IMR-90 (cell line): ENCODE measurements around the gene TUBA3E. TPM values are rescaled to one million over a fixed set of nuclear protein-coding genes. Genes with fewer than 3 reads are reported as not detected.

ENCODE experiments used
- ATAC-seq: fragments of 200-7000 bp; cut with Tn5 transposase; 2 replicates; pipeline ENCODE4 v1.9.1; 2020; ENCODE audit warnings: low read depth, mild to moderate bottlenecking, moderate library complexity
- BruUV-seq: library from RNA; stranded (reverse); fragments of 400-500 nt; replicated peaks from 2 replicates; lab custom pipeline; 2021; lab: Mats Ljungman, UMichigan
- CTCF ChIA-PET: fragments of 300-600 bp; formaldehyde crosslinking; extraction: SDS; loops from one replicate; lab custom pipeline; 2021; ENCODE audit warnings: antibody characterized with exemption; lab: Yijun Ruan, JAX
- POLR2A ChIA-PET: fragments of 300-600 bp; sonication (Branson Sonifier 250); formaldehyde crosslinking; loops from one replicate; lab custom pipeline; 2022; ENCODE audit warnings: antibody characterized with exemption; ENCODE audit not compliant: unreplicated experiment; lab: Charles Lee
- DNase-seq: peaks from one replicate; pipeline ENCODE4 v3.0.0; 2013
- H2AFZ ChIP-seq: replicated peaks from 2 replicates; pipeline ENCODE3; 2013; ENCODE audit warnings: low read length, mild to moderate bottlenecking; ENCODE audit not compliant: poor library complexity
- H2AK5ac ChIP-seq: 2 replicates; pipeline ENCODE4 v1.6.1; 2013; ENCODE audit warnings: low read depth, low read length, inconsistent platforms
- H2AK9ac ChIP-seq: replicated peaks from 2 replicates; pipeline ENCODE3; 2013; ENCODE audit warnings: mild to moderate bottlenecking, low read depth, low read length, moderate library complexity; ENCODE audit not compliant: poor library complexity
- H2BK120ac ChIP-seq: 2 replicates; pipeline ENCODE4 v1.6.1; 2013; ENCODE audit warnings: low read depth, low read length, inconsistent platforms
- H2BK15ac ChIP-seq: 3 replicates; pipeline ENCODE4 v1.6.1; 2013; ENCODE audit warnings: low read depth, low read length, inconsistent platforms
- H2BK20ac ChIP-seq: 2 replicates; pipeline ENCODE4 v1.6.1; 2013; ENCODE audit warnings: low read depth, mild to moderate bottlenecking, inconsistent platforms, low read length, moderate library complexity
- H2BK5ac ChIP-seq: 2 replicates; pipeline ENCODE4 v1.6.1; 2013; ENCODE audit warnings: mild to moderate bottlenecking, low read depth, low read length, inconsistent platforms; ENCODE audit not compliant: poor library complexity, severe bottlenecking
- H3K14ac ChIP-seq: replicated peaks from 2 replicates; pipeline ENCODE4 v1.6.1; 2013; ENCODE audit warnings: low read depth, low read length, inconsistent platforms
- H3K18ac ChIP-seq: 2 replicates; pipeline ENCODE4 v1.6.1; 2013; ENCODE audit warnings: low read depth, low read length, control low read depth
- H3K23ac ChIP-seq: 2 replicates; pipeline ENCODE4 v1.6.1; 2013; ENCODE audit warnings: low read depth, low read length, inconsistent platforms
- H3K27ac ChIP-seq: 2 replicates; pipeline ENCODE4 v1.5.1; 2013; ENCODE audit warnings: mild to moderate bottlenecking, control low read depth, low read length; ENCODE audit not compliant: insufficient read depth
- H3K27me3 ChIP-seq: 2 replicates; pipeline ENCODE4 v1.6.1; 2013; ENCODE audit warnings: low read length; ENCODE audit not compliant: control insufficient read depth, insufficient read depth
- H3K36me3 ChIP-seq: 2 replicates; pipeline ENCODE4 v1.6.1; 2013; ENCODE audit warnings: low read length, mixed read lengths; ENCODE audit not compliant: control insufficient read depth, insufficient read depth
- H3K4ac ChIP-seq: 2 replicates; pipeline ENCODE4 v1.6.1; 2013; ENCODE audit warnings: low read depth, low read length, inconsistent platforms
- H3K4me1 ChIP-seq: 2 replicates; pipeline ENCODE4 v1.6.1; 2013; ENCODE audit warnings: low read length, mixed read lengths; ENCODE audit not compliant: control insufficient read depth, insufficient read depth
- H3K4me2 ChIP-seq: 2 replicates; pipeline ENCODE4 v1.6.1; 2013; ENCODE audit warnings: low read depth, mild to moderate bottlenecking, control low read depth, low read length, moderate library complexity
- H3K4me3 ChIP-seq: 2 replicates; pipeline ENCODE4 v1.5.1; 2013; ENCODE audit warnings: low read depth, mild to moderate bottlenecking, control low read depth, low read length, moderate library complexity; ENCODE audit not compliant: insufficient read depth
- H3K56ac ChIP-seq: 2 replicates; pipeline ENCODE4 v1.6.1; 2013; ENCODE audit warnings: low read length, inconsistent platforms; ENCODE audit not compliant: insufficient read depth; ENCODE audit errors: extremely low read depth
- H3K79me1 ChIP-seq, 2 experiments: 2 replicates each; pipeline ENCODE4 v1.6.1; 2013; ENCODE audit warnings: low read length in 2 of 2, inconsistent platforms in 1 of 2, low read depth in 1 of 2
- H3K9ac ChIP-seq: 2 replicates; pipeline ENCODE4 v1.6.1; 2013; ENCODE audit warnings: low read depth, low read length, control low read depth
- H3K9me1 ChIP-seq: 2 replicates; pipeline ENCODE4 v1.6.1; 2013; ENCODE audit warnings: low read length, inconsistent platforms; ENCODE audit not compliant: insufficient read depth
- H3K9me3 ChIP-seq: 2 replicates; pipeline ENCODE4 v1.6.1; 2013; ENCODE audit warnings: low read length; ENCODE audit not compliant: control insufficient read depth, insufficient read depth
- H4K20me1 ChIP-seq: 2 replicates; pipeline ENCODE4 v1.6.1; 2013; ENCODE audit warnings: low read length, inconsistent platforms; ENCODE audit not compliant: insufficient read depth
- H4K5ac ChIP-seq: 2 replicates; pipeline ENCODE4 v1.6.1; 2013; ENCODE audit warnings: mild to moderate bottlenecking, low read depth, low read length, control low read depth
- H4K8ac ChIP-seq, 2 experiments: 2 replicates each; pipeline ENCODE4 v1.6.1; 2013; ENCODE audit warnings: low read depth in 2 of 2, low read length in 2 of 2, control low read depth in 1 of 2, inconsistent platforms in 1 of 2
- H4K91ac ChIP-seq: 2 replicates; pipeline ENCODE4 v1.6.1; 2013; ENCODE audit warnings: low read depth, low read length, inconsistent platforms; ENCODE audit not compliant: insufficient read depth
- BHLHE40 ChIP-seq: fragments of 150-350 bp; IDR thresholded peaks from 2 replicates; pipeline ENCODE4 v1.6.1; 2016; ENCODE audit warnings: mild to moderate bottlenecking, low read depth, low read length
- CEBPB ChIP-seq: IDR thresholded peaks from 2 replicates; pipeline ENCODE4 v1.6.1; 2012; ENCODE audit warnings: low read depth, low read length, improper control_type of control experiment
- CHD1 ChIP-seq: IDR thresholded peaks from 2 replicates; pipeline ENCODE4 v1.6.1; 2012; ENCODE audit warnings: low read depth, low read length, improper control_type of control experiment
- FOS ChIP-seq: fragments of 150-350 bp; IDR thresholded peaks from 2 replicates; pipeline ENCODE4 v1.6.1; 2016; ENCODE audit warnings: low read depth, low read length
- MAFK ChIP-seq: IDR thresholded peaks from 2 replicates; pipeline ENCODE4 v1.6.1; 2012; ENCODE audit warnings: low read depth, low read length, improper control_type of control experiment
- MAZ ChIP-seq: IDR thresholded peaks from 2 replicates; pipeline ENCODE4 v1.6.1; 2012; ENCODE audit warnings: low read depth, mild to moderate bottlenecking, low read length, improper control_type of control experiment, moderate library complexity, borderline replicate concordance
- MXI1 ChIP-seq: IDR thresholded peaks from 2 replicates; pipeline ENCODE4 v1.6.1; 2012; ENCODE audit warnings: low read depth, mild to moderate bottlenecking, low read length, moderate library complexity, borderline replicate concordance
- NFE2L2 ChIP-seq: fragments of 150-350 bp; IDR thresholded peaks from 2 replicates; pipeline ENCODE4 v1.6.1; 2016; ENCODE audit warnings: low read depth, mild to moderate bottlenecking, low read length
- POLR2A ChIP-seq: IDR thresholded peaks from 2 replicates; pipeline ENCODE4 v1.6.1; 2012; ENCODE audit warnings: mild to moderate bottlenecking, low read depth, low read length
- RAD21 ChIP-seq: IDR thresholded peaks from 2 replicates; pipeline ENCODE4 v1.6.1; 2012; ENCODE audit warnings: low read length, improper control_type of control experiment
- RCOR1 ChIP-seq: IDR thresholded peaks from 2 replicates; pipeline ENCODE4 v1.6.1; 2012; ENCODE audit warnings: mild to moderate bottlenecking, low read length, improper control_type of control experiment; ENCODE audit not compliant: insufficient replicate concordance
- RFX5 ChIP-seq: IDR thresholded peaks from 2 replicates; pipeline ENCODE4 v1.8.0; 2012; ENCODE audit warnings: low read depth, mild to moderate bottlenecking, low read length, moderate library complexity
- SMC3 ChIP-seq: fragments of 150-350 bp; IDR thresholded peaks from 2 replicates; pipeline ENCODE4 v1.6.1; 2016; ENCODE audit warnings: low read depth, mild to moderate bottlenecking, antibody characterized with exemption, low read length, moderate library complexity
- WGBS, 2 experiments: methylation state at CpG; one replicate each; pipeline versions ENCODE4 v1.1.5 to v1.1.7; 2013; ENCODE audit warnings: missing lambda C conversion rate in 2 of 2; ENCODE audit not compliant: insufficient read length in 1 of 2; ENCODE audit errors: extremely low coverage in 2 of 2; 5-methylcytosine and 5-hydroxymethylcytosine counted together
- dilution Hi-C: fragments of 300-500 bp; cut with HindIII; formaldehyde crosslinking; loops from one replicate; pipeline ENCODE4 v1.14.3; 2018; ENCODE audit warnings: low sequenced_read_pairs; ENCODE audit not compliant: unreplicated experiment
- in situ Hi-C: fragments of 300-500 bp; cut with MboI; formaldehyde crosslinking; loops from 3 replicates; pipeline ENCODE4 v1.14.3; 2019; ENCODE audit warnings: low sequenced_read_pairs, inconsistent platforms, mixed read lengths
- intact Hi-C: fragments of 100-400 bp; cut with micrococcal nuclease; formaldehyde crosslinking; loops from 2 replicates; pipeline ENCODE4 v1.10.0; 2022
- polyA plus RNA-seq, 3 experiments: library from polyadenylated mRNA; depleted of rRNA; stranded (reverse); fragments of >200 nt; gene quantifications; 2 replicates each; pipeline ENCODE4 v1.2.3, GENCODE V29; 2012; ENCODE audit warnings: low replicate concordance in 1 of 3
- total RNA-seq: library from RNA; depleted of rRNA; stranded (reverse); fragments of >200 nt; gene quantifications from 2 replicates; pipeline ENCODE4 v1.2.3, GENCODE V29; 2012
- TF ChIP-seq, protein P1 (sequence below): fragments of 150-350 bp; IDR thresholded peaks from 2 replicates; pipeline ENCODE4 v1.6.1; 2017; ENCODE audit warnings: mild to moderate bottlenecking, antibody characterized with exemption, low read length, low read depth
- TF ChIP-seq, protein P2 (sequence below): fragments of 150-350 bp; IDR thresholded peaks from 2 replicates; pipeline ENCODE4 v1.6.1; 2016; ENCODE audit warnings: low read depth, mild to moderate bottlenecking, low read length, moderate library complexity, borderline replicate concordance
- TF ChIP-seq, protein P3 (sequence below): conservative IDR thresholded peaks from 2 replicates; pipeline ENCODE4 v1.5.1; 2012; ENCODE audit warnings: mild to moderate bottlenecking, low read depth, low read length, improper control_type of control experiment

Gene TUBA3E
- total and polyA plus RNA-seq, 2 of the 4 experiments (the other 2 are of a cell fraction) = not detected

DNA sequence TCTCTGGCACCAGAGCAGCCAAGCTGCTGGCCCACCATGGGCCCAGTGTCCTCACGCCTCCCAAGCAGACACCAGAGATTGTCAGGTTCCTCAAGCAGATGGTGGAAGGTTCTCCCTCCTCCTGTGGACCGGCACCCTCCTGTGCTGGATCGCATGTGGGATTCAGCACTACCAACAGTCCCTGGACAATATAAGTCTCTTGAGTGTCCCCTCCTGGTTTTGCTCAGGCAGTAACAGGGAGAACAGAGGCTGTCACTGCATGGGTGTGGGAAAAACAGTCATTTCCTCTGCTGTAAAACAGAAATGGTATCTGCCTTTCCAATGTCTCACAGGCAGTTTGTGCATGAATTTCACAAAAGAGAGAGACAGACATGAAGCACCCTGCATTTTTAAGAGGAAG, 47.7 kb upstream of the TUBA3E start:
- WGBS, 2 experiments = no CpG with 5 or more reads among the region's 3 CpGs
- in situ Hi-C loops = no loop called here
- H4K20me1 ChIP-seq = no peaks in the 10 kb centered on the region
- H3K23ac ChIP-seq = no peak overlapping the region
- no peak overlapping the region for H3K9ac ChIP-seq
- H3K9me1 ChIP-seq = no peaks in the 10 kb centered on the region
- ChIA-PET CTCF (no interaction called here), POLR2A (no interaction called here)
- TF ChIP-seq RFX5 (no peak), POLR2A (no peak), RCOR1 (no peak), NFE2L2 (no peak), BHLHE40 (no peak), CHD1 (no peak), MXI1 (no peak), FOS (no peak), CEBPB (no peak), MAZ (no peak), SMC3 (no peak), RAD21 (no peak), MAFK (no peak)
- TF ChIP-seq, protein P1, sequence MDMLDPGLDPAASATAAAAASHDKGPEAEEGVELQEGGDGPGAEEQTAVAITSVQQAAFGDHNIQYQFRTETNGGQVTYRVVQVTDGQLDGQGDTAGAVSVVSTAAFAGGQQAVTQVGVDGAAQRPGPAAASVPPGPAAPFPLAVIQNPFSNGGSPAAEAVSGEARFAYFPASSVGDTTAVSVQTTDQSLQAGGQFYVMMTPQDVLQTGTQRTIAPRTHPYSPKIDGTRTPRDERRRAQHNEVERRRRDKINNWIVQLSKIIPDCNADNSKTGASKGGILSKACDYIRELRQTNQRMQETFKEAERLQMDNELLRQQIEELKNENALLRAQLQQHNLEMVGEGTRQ = no peak
- TF ChIP-seq, protein P2, sequence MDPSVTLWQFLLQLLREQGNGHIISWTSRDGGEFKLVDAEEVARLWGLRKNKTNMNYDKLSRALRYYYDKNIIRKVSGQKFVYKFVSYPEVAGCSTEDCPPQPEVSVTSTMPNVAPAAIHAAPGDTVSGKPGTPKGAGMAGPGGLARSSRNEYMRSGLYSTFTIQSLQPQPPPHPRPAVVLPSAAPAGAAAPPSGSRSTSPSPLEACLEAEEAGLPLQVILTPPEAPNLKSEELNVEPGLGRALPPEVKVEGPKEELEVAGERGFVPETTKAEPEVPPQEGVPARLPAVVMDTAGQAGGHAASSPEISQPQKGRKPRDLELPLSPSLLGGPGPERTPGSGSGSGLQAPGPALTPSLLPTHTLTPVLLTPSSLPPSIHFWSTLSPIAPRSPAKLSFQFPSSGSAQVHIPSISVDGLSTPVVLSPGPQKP = no peak
- TF ChIP-seq, protein P3, sequence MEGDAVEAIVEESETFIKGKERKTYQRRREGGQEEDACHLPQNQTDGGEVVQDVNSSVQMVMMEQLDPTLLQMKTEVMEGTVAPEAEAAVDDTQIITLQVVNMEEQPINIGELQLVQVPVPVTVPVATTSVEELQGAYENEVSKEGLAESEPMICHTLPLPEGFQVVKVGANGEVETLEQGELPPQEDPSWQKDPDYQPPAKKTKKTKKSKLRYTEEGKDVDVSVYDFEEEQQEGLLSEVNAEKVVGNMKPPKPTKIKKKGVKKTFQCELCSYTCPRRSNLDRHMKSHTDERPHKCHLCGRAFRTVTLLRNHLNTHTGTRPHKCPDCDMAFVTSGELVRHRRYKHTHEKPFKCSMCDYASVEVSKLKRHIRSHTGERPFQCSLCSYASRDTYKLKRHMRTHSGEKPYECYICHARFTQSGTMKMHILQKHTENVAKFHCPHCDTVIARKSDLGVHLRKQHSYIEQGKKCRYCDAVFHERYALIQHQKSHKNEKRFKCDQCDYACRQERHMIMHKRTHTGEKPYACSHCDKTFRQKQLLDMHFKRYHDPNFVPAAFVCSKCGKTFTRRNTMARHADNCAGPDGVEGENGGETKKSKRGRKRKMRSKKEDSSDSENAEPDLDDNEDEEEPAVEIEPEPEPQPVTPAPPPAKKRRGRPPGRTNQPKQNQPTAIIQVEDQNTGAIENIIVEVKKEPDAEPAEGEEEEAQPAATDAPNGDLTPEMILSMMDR = no peak
- H2BK120ac ChIP-seq = no peak overlapping the region
- H2BK5ac ChIP-seq = no peak overlapping the region
- H3K4me2 ChIP-seq = no peak overlapping the region
- H4K8ac ChIP-seq = no peak overlapping the region
- no peaks in the 10 kb centered on the region for H3K4me1 ChIP-seq
- no peak overlapping the region for H2AK5ac ChIP-seq
- H2BK15ac ChIP-seq = no peak overlapping the region
- intact Hi-C loops = no loop called here
- H3K79me1 ChIP-seq = no peaks in the 10 kb centered on the region
- H3K4me3 ChIP-seq = no peak overlapping the region
- dilution Hi-C loops = no loop called here
- ATAC-seq (no peak), DNase-seq (no peak)
- no peak overlapping the region for H3K14ac ChIP-seq
- no peak overlapping the region for H2BK20ac ChIP-seq
- H3K27ac ChIP-seq = no peak overlapping the region
- H3K9me3 ChIP-seq = no peaks in the 10 kb centered on the region
- H3K36me3 ChIP-seq = no peaks in the 10 kb centered on the region
- no peaks in the 10 kb centered on the region; the same call in 1 of the 2 replicates for H3K27me3 ChIP-seq
- H4K5ac ChIP-seq = no peak overlapping the region
- BruUV-seq = no TSS peak
- no peak overlapping the region for H2AFZ ChIP-seq
- no peak overlapping the region for H3K4ac ChIP-seq
- H3K56ac ChIP-seq = no peak overlapping the region
- no peak overlapping the region for H2AK9ac ChIP-seq
- H3K18ac ChIP-seq = no peak overlapping the region
- H4K91ac ChIP-seq = no peak overlapping the region
